ENCODE data around the gene PRSS33. TPM values are rescaled to one million over a fixed set of nuclear protein-coding genes. Genes with fewer than 3 reads are reported as not detected.

Gene PRSS33
- total and polyA plus RNA-seq, 12 donors = 0.60 TPM; not detected in 11

GRCh38 chr16:2742323-2743006 is 44.9 kb downstream of the PRSS33 start:
- Histone ChIP-seq H3K4me3 (no peak overlapping the region), H3K36me3 (no peaks in the 10 kb centered on the region), H3K27ac (no peak overlapping the region), H3K9me3 (no peaks in the 10 kb centered on the region), H3K4me1 (no peaks in the 10 kb centered on the region), H3K27me3 (peaks cover 0 to 22% (median 0%) of the 10 kb centered on the region in 7 donors)
- 91% methylated on average over 12 of the region's 12 CpGs for WGBS, 2 donors
- TF ChIP-seq CTCF (IDR thresholded peaks at IDR 0.05) = no peak
- no peak for ATAC-seq
- no peak for DNase-seq
- intact Hi-C loops (cut with DNase I) = no loop called here

GRCh38 chr16:2741168-2741567 is 46.2 kb downstream of the PRSS33 start:
- no peak for TF ChIP-seq CTCF (IDR thresholded peaks at IDR 0.05)
- peaks cover 0 to 29% (median 0%) of the 10 kb centered on the region in 7 donors for H3K27me3 ChIP-seq
- WGBS, 2 donors = 90 to 93% methylated on average over 4 of the region's 4 CpGs
- no peak for DNase-seq
- no peaks in the 10 kb centered on the region for H3K36me3 ChIP-seq
- ATAC-seq = no peak
- H3K4me1 ChIP-seq = no peaks in the 10 kb centered on the region
- H3K27ac ChIP-seq = no peak overlapping the region
- no peak overlapping the region for H3K4me3 ChIP-seq
- no peaks in the 10 kb centered on the region for H3K9me3 ChIP-seq
- intact Hi-C loops (cut with DNase I) = no loop called here

GRCh38 chr16:2740476-2740875 is 46.9 kb downstream of the PRSS33 start:
- WGBS, 2 donors = 87 to 91% methylated on average over 6 of the region's 6 CpGs
- Histone ChIP-seq H3K27me3 (peaks cover 0 to 29% (median 0%) of the 10 kb centered on the region in 7 donors), H3K9me3 (no peaks in the 10 kb centered on the region)

More at GRCh38 chr16:2740476-2740875, 46.9 kb downstream of the PRSS33 start:
- Histone ChIP-seq H3K4me3 (no peak overlapping the region), H3K36me3 (no peaks in the 10 kb centered on the region), H3K4me1 (no peaks in the 10 kb centered on the region), H3K27ac (no peak overlapping the region)
- TF ChIP-seq CTCF (IDR thresholded peaks at IDR 0.05) = no peak
- DNase-seq = no peak
- intact Hi-C loops (cut with DNase I) = no loop called here
- ATAC-seq = no peak

Measured in heart right ventricle (tissue), 16 donors.